Astrocyte (in vitro differentiated cells and primary cell): ENCODE results near the gene ELF1. TPM values are rescaled to one million over a fixed set of nuclear protein-coding genes. Genes with fewer than 3 reads are reported as not detected.

ENCODE experiments used
- DNase-seq: peaks from one replicate; pipeline ENCODE4 v3.0.0-alpha.2; 2010; ENCODE audit warnings: low read depth
- FAIRE-seq: peaks from 2 replicates; lab custom pipeline; 2011; peaks lifted over from hg19 to GRCh38; lab: Jason Lieb, UNC
- H2AFZ ChIP-seq: 2 replicates; pipeline ENCODE4 v1.6.0; 2012; ENCODE audit warnings: low read depth, low read length, inconsistent platforms
- H3K27ac ChIP-seq: 2 replicates; pipeline ENCODE4 v1.5.1; 2011; ENCODE audit warnings: low read depth, low read length, inconsistent platforms
- H3K27me3 ChIP-seq: 2 replicates; pipeline ENCODE4 v1.6.0; 2011; ENCODE audit warnings: low read length, inconsistent platforms; ENCODE audit not compliant: insufficient read depth
- H3K36me3 ChIP-seq: 2 replicates; pipeline ENCODE4 v1.5.1; 2011; ENCODE audit warnings: low read length, inconsistent platforms; ENCODE audit not compliant: insufficient read depth
- H3K4me1 ChIP-seq: 2 replicates; pipeline ENCODE4 v1.5.1; 2011; ENCODE audit warnings: low read length, inconsistent platforms; ENCODE audit not compliant: insufficient read depth
- H3K4me2 ChIP-seq: 2 replicates; pipeline ENCODE4 v1.6.0; 2012; ENCODE audit warnings: low read length, inconsistent platforms
- H3K4me3 ChIP-seq: 2 replicates; pipeline ENCODE4 v1.5.1; 2011; ENCODE audit warnings: low read depth, mild to moderate bottlenecking, low read length, inconsistent platforms; ENCODE audit not compliant: insufficient read depth
- H3K79me2 ChIP-seq: 2 replicates; pipeline ENCODE4 v1.6.0; 2012; ENCODE audit warnings: mild to moderate bottlenecking, low read length, inconsistent platforms; ENCODE audit not compliant: insufficient read depth
- H3K9ac ChIP-seq: 2 replicates; pipeline ENCODE4 v1.6.0; 2012; ENCODE audit warnings: mild to moderate bottlenecking, low read length, inconsistent platforms
- H3K9me3 ChIP-seq: 2 replicates; pipeline ENCODE4 v1.5.1; 2012; ENCODE audit warnings: low read depth, mild to moderate bottlenecking, low read length, inconsistent platforms; ENCODE audit not compliant: insufficient read depth
- H4K20me1 ChIP-seq: 2 replicates; pipeline ENCODE4 v1.6.0; 2012; ENCODE audit warnings: low read length, inconsistent platforms; ENCODE audit not compliant: insufficient read depth
- H3K27ac Mint-ChIP-seq: one replicate; pipeline ENCODE4 v1.8.0; 2021; ENCODE audit warnings: mild to moderate bottlenecking, mixed read lengths; ENCODE audit not compliant: unreplicated experiment
- H3K27me3 Mint-ChIP-seq: one replicate; pipeline ENCODE4 v1.8.0; 2021; ENCODE audit warnings: low read depth, mixed read lengths; ENCODE audit not compliant: unreplicated experiment
- H3K36me3 Mint-ChIP-seq: one replicate; pipeline ENCODE4 v1.8.0; 2021; ENCODE audit warnings: low read depth, mixed read lengths; ENCODE audit not compliant: unreplicated experiment
- H3K4me1 Mint-ChIP-seq: one replicate; pipeline ENCODE4 v1.8.0; 2021; ENCODE audit warnings: low read depth, mixed read lengths; ENCODE audit not compliant: unreplicated experiment
- H3K4me3 Mint-ChIP-seq: one replicate; pipeline ENCODE4 v1.8.0; 2021; ENCODE audit warnings: mild to moderate bottlenecking, moderate library complexity, mixed read lengths; ENCODE audit not compliant: unreplicated experiment
- H3K9me3 Mint-ChIP-seq: one replicate; pipeline ENCODE4 v1.8.0; 2021; ENCODE audit warnings: mild to moderate bottlenecking, mixed read lengths; ENCODE audit not compliant: unreplicated experiment
- EZH2 ChIP-seq: IDR thresholded peaks from 2 replicates; pipeline ENCODE4 v1.6.1; 2012; ENCODE audit warnings: mild to moderate bottlenecking, low read length, inconsistent platforms; ENCODE audit not compliant: insufficient read depth
- total RNA-seq: library from RNA; stranded (reverse); gene quantifications from 2 replicates; pipeline ENCODE4 v1.2.1, GENCODE V29; 2021
- TF ChIP-seq, protein P1 (sequence below): IDR thresholded peaks from 2 replicates; pipeline ENCODE4 v1.5.1; 2011; ENCODE audit warnings: low read depth, mild to moderate bottlenecking, inconsistent platforms, low read length, moderate library complexity; ENCODE audit not compliant: insufficient read depth

Gene ELF1
- total RNA-seq, 1 donor from 2014 or later: 75.1 TPM

DNA sequence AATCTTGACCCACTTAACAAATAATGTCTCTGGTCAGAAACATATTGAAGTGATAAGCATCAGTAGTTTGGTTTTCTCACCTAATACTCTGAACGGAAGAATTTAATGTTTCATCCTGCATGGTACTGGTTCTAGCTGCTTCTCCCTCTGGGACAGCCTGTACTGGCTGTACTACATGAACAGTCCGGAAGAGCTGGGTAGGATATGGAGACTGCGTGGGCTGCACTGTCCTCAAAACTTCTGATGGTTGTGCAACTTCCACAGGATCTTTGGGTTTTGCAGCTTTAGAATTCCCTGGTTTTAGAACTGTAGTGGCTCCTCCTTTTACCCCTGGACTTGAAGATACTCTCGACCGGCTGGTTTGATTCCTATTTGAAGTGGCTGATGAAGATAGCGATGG lies 78.3 kb downstream of the ELF1 start:
- Histone ChIP-seq H3K4me1 (no peaks in the 10 kb centered on the region), H3K4me3 (no peak overlapping the region), H3K27ac (no peak overlapping the region), H3K79me2 (no peaks in the 10 kb centered on the region), H3K27me3 (no peaks in the 10 kb centered on the region), H3K9me3 (no peaks in the 10 kb centered on the region), H4K20me1 (no peaks in the 10 kb centered on the region), H3K9ac (no peak overlapping the region), H2AFZ (no peak overlapping the region), H3K36me3 (peaks cover 6% of the 10 kb centered on the region), H3K4me2 (no peak overlapping the region)
- Mint-ChIP-seq H3K9me3 (no peaks in the 10 kb centered on the region), H3K27ac (no peak overlapping the region), H3K4me1 (no peaks in the 10 kb centered on the region), H3K27me3 (no peaks in the 10 kb centered on the region), H3K4me3 (no peak overlapping the region), H3K36me3 (peaks cover 9% of the 10 kb centered on the region)
- no peak for TF ChIP-seq EZH2
- TF ChIP-seq, protein P1, sequence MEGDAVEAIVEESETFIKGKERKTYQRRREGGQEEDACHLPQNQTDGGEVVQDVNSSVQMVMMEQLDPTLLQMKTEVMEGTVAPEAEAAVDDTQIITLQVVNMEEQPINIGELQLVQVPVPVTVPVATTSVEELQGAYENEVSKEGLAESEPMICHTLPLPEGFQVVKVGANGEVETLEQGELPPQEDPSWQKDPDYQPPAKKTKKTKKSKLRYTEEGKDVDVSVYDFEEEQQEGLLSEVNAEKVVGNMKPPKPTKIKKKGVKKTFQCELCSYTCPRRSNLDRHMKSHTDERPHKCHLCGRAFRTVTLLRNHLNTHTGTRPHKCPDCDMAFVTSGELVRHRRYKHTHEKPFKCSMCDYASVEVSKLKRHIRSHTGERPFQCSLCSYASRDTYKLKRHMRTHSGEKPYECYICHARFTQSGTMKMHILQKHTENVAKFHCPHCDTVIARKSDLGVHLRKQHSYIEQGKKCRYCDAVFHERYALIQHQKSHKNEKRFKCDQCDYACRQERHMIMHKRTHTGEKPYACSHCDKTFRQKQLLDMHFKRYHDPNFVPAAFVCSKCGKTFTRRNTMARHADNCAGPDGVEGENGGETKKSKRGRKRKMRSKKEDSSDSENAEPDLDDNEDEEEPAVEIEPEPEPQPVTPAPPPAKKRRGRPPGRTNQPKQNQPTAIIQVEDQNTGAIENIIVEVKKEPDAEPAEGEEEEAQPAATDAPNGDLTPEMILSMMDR: no peak
- DNase-seq: no peak
- FAIRE-seq: no peak

DNA sequence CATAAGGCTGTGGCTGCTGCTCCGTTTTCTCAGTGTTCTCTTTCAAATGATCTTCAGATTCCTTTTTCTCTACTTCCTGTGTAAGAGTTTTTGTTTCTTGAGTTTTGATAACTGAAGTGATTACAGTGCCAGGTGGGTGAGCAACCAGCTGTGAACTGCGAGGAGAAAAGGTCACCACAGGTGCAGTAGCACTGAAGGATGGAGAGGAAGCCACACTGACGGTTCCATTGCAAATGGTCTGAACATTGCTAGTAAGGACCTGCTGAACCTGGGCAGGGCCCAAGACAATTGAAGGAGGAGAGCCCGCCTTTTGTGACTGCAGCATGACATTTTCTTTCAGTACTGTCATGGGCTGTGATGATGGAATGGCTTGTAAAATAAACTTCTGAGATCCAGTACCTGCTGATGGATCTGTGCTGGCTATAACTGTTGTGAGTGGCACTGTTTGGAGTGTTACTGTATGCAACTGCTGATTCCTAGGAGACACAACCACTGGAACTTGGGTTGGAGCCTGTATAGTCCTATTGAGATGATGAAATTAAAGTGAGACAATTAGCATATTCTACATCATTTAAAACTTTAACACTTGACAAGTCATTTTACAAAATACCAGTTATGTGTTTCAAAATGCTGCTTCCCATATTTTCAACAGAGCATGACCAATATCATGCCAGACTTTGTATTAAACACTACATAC lies 85.5 kb downstream of the ELF1 start:
- Mint-ChIP-seq H3K27ac (no peak overlapping the region), H3K27me3 (no peaks in the 10 kb centered on the region), H3K4me1 (no peaks in the 10 kb centered on the region), H3K9me3 (peaks cover 1% of the 10 kb centered on the region), H3K4me3 (no peak overlapping the region), H3K36me3 (peaks cover 14% of the 10 kb centered on the region)
- Histone ChIP-seq H3K27ac (no peak overlapping the region), H2AFZ (no peak overlapping the region), H3K79me2 (no peaks in the 10 kb centered on the region), H3K9me3 (no peaks in the 10 kb centered on the region), H3K36me3 (peaks cover 5% of the 10 kb centered on the region), H4K20me1 (no peaks in the 10 kb centered on the region), H3K4me1 (no peaks in the 10 kb centered on the region), H3K4me2 (no peak overlapping the region), H3K9ac (no peak overlapping the region), H3K27me3 (no peaks in the 10 kb centered on the region), H3K4me3 (no peak overlapping the region)
- no peak for FAIRE-seq
- TF ChIP-seq, protein P1: no peak
- TF ChIP-seq EZH2: no peak
- DNase-seq: no peak

DNA sequence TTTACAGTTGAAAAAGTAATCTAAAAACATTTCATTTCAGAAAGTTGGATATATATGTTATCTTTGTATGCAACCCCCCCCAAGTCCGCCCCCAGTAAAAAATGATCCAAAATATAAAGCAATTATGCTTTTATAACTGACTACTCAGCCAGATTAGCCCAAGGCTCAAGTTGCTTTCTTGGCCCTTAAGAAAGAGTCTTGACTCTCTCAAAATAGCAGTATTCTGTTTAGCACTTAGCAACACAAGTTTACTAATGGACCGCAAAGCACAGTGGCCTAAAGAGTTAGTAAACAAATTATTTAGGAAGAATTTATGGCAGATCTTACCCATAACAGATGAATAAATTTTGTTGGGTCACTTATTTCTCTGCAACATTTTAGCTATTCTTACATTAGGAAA lies 86.9 kb downstream of the ELF1 start:
- Mint-ChIP-seq H3K4me1 (no peaks in the 10 kb centered on the region), H3K9me3 (peaks cover 1% of the 10 kb centered on the region), H3K27ac (no peak overlapping the region), H3K36me3 (peaks cover 14% of the 10 kb centered on the region), H3K27me3 (no peaks in the 10 kb centered on the region), H3K4me3 (no peak overlapping the region)
- no peaks in the 10 kb centered on the region for H4K20me1 ChIP-seq
- H3K4me1 ChIP-seq: no peaks in the 10 kb centered on the region
- no peak overlapping the region for H3K4me2 ChIP-seq
- H2AFZ ChIP-seq: no peak overlapping the region
- FAIRE-seq (no peak), DNase-seq (no peak)
- no peak overlapping the region for H3K4me3 ChIP-seq
- H3K9me3 ChIP-seq: no peaks in the 10 kb centered on the region
- H3K27ac ChIP-seq: no peak overlapping the region
- no peaks in the 10 kb centered on the region for H3K79me2 ChIP-seq
- H3K9ac ChIP-seq: no peak overlapping the region
- TF ChIP-seq, protein P1: no peak
- TF ChIP-seq EZH2: no peak
- peaks cover 3% of the 10 kb centered on the region for H3K36me3 ChIP-seq
- no peaks in the 10 kb centered on the region for H3K27me3 ChIP-seq
